Stimulated activated CD8-positive, alpha-beta memory T cell treated with anti-CD3 and anti-CD28 coated beads, Interleukin-15, amount 100 ng/mL, for 1 hour (primary cell): Measurements from ENCODE around the gene DIRAS1.

Experiments
- DNase-seq: peaks from one replicate; pipeline ENCODE4 v3.0.0-alpha.2; 2020; ENCODE audit warnings: low read depth

Gene DIRAS1

DNA sequence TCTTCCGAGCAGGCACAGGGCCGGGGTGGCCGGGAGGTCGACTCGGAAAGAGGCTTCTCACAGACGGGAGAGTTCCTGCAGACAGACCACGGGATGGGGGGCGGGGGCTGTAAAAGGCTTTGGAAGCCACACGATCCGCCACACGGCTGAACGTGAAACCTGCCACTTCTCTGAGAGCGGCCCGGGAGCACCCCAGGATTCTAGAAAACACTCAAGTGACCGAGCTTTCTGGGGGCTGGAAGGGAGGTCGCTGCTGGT, 34.2 kb upstream of the DIRAS1 start:
- no peak for DNase-seq

GRCh38 chr19:2754659-2755447, 33.7 kb upstream of the DIRAS1 start:
- no peak for DNase-seq

DNA sequence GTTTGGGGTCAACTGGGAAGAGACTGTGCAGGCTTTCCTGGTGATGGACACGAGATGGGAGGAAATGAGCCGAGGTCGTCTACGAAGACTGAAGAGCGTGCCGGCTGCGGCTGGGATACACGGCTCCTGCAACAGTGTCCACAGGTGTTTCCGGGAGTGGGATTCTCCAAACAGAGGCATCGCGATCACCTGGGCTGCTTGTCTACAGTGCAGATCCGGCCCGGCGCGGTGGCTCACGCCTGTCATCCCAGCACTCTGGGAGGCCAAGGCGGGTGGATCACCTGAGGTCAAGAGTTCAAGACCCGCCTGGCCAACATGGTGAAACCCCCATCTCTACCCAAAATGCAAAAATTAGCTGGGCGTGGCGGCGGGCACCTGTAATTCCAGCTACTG, 30.3 kb upstream of the DIRAS1 start:
- no peak for DNase-seq

GRCh38 chr19:2750808-2751437, 29.8 kb upstream of the DIRAS1 start:
- no peak for DNase-seq

GRCh38 chr19:2747349-2747748, 26.2 kb upstream of the DIRAS1 start:
- DNase-seq: no peak

GRCh38 chr19:2744113-2744512, 22.9 kb upstream of the DIRAS1 start:
- DNase-seq: no peak

DNA sequence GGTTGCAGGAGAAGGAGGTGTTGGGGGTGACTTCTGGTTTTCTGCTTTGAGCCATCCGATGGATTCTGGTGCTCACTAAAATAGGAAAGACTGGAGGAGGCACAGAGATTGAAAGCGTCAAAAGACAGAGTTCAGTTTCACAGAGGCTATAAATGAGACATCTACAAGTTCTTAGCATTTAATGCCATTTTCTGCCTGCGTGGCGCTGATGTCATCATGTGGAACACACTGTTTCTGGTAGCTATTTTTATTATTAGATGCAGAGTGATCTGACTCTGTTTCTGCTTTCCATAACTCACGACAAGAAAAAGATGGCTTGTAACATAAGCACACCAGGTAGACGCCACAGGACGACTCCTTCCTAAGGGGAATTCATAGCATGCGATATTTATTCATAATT, 21.9 kb upstream of the DIRAS1 start:
- DNase-seq: no peak

DNA sequence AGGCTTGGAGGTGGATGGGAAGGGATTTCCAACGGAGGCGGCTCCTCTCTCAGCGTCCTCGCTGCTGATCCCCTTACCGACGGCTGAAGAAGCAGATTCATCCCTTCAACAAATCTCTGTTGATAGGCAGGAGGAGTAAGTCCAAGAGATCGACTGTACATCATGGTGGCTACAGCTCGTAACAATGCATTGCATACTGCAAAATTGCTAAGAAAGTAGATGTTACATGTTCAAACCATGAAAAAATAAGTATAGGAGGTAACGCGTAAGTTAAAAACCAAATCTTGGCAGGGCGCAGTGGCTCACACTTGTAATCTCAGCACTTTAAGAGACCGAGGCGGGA, 19.1 kb upstream of the DIRAS1 start:
- DNase-seq: no peak

DNA sequence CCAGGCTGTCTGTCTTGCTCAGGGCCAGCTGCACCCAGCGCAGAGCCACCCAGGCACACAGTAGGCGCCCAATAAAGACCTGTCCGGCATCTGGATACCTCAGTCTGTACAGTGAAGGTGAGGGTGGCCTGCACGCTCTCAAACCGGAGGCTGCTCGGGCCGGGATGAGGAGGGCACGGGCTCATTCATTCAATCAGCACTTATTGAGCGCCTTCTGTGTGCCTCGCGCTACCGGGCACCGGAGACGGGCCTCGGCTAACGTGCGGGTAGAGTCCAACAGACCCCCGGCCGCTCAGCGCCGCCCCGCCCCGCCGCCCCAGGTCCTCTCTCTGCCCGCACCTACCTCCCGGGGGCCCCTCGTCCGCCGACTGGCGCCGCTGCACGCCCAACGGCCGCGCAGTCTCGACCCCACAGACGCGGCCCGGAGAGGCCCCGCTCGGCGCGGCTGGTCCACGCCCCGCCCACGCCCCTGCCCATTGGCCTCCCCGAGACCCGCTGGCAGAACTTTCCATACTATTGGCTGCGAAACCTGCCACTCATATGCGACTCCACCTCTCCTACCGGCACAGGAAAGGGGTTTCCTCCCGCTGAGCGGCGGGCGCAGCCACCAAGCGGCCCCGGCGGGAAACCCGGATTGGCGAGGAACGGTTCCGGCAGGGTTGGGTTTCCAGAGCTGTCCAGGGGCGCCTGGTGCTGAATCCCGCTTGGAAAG, 18.6 kb upstream of the DIRAS1 start, which contains the start of gene SLC39A3:
Gene SLC39A3 (minus strand): TSS at position 416 of the 712 bp plus-strand sequence. CDS start 2,760 bp downstream, outside the sequence.
- peak; percentile 99 for DNase-seq

GRCh38 chr19:2736550-2737190, 15.5 kb upstream of the DIRAS1 start:
- no peak for DNase-seq

DNA sequence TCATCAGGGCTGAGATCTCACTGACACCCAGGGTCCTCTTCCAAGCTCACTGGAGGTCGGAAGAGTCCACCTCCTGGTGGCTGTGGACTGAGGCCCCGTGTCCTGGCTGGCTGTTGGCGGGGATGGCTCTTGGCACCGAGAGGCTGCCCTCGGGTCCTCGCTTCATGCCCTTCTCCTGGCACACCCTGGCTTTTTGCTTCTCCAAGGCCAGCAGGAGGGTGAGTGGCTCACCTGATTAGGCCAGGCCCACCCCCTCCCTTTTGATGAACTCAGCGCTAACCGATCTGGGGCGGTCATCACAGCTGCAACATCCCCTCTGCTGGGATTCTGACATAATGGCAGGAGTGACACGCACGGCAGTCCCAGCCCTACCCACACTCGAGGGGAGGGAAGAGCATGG, 14.2 kb upstream of the DIRAS1 start:
- no peak for DNase-seq

DNA sequence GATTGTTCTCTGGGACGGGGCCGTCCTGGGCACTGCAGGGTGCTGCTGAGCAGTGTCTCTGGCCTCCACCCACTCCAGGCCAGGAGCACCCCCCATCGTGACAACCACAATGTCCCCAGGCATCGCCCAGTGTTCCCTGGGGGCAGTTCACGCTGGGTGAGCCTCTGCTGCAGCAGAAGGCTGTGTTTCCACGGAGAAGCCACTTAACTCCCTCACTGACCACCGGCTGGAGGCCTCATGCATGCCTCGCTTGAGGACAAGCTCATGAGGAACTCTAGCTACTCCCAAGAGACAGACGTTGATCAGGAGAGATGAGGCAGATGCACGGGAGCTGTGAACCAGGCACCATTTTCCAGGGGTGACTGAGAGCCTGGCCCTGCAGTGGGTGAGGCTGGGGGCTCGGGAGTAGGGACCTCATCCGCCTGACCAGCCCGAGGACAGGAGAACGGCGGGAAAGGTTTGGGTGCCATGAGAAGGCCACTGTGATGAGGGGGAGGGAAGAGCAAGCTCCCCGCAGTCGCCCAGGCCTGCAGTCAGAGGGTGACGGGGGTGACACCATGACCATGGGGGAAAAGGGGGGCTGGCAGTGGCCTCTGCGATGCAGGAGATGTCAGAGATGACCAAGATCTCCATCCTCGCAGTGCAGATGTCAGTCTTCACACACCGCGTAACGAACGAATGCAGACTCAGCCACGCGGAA, 13.6 kb upstream of the DIRAS1 start:
- no peak for DNase-seq

DNA sequence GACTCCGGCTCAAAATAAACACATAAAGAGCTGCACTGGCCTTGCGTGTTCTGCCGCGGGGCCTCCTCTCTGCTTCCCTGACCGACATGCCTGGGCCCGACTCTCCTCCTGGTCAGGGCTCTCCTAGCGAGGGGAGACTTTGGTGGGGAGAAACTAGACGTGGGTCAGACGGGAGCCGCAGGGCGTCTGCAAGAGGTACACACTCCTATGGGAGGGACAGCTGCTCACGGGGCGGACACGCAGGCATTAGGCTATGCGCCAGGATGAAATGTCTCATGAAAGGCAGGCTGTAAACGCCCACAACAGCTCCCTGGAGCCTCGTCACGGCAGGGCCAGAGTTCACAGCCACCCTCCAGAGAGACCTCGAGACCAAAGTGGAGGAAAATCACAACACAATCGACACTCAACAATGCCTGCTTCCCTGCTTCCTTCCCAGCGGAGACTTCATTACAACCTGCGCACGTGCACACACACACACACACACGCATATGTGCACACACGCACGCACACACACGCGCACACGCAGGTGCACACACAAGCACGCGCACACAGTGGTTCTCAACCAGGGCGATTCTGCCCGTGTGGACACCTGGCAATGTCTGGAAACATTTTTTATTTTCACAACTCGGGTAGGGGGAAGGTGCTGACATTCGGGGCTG, 12.9 kb upstream of the DIRAS1 start:
- no peak for DNase-seq

- DNase-seq: no peak
These were observed 11.7 kb upstream of the DIRAS1 start for GRCh38 chr19:2732883-2733282.

DNA sequence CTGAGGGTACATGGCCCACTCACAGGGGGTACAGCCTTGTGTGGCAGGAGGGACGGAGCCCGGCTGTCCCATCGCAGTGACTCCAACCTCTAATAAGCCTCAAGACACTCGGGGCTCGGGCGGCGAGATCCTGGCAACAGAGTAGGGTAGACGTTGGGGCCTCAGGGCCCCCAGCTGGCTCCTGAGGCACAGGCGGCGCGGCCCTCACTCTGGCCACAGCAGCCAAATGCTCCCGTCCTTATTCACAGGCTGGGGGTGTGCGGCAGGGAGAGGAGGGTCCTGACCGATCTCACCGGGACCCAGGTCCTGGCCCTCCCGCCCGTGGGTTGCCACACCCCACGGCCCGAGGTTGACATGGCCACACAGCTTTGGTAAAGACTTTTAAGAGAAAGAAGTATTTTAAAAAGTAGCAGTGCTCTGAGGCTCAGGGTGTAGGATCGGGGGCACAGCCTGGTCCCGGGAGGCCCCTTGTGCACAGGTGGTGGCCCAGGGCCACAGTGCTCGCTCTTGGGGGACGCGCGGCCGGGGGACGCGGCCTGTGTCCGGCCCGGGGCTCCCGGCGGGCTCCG, 11.1 kb upstream of the DIRAS1 start:
- DNase-seq: no peak

DNA sequence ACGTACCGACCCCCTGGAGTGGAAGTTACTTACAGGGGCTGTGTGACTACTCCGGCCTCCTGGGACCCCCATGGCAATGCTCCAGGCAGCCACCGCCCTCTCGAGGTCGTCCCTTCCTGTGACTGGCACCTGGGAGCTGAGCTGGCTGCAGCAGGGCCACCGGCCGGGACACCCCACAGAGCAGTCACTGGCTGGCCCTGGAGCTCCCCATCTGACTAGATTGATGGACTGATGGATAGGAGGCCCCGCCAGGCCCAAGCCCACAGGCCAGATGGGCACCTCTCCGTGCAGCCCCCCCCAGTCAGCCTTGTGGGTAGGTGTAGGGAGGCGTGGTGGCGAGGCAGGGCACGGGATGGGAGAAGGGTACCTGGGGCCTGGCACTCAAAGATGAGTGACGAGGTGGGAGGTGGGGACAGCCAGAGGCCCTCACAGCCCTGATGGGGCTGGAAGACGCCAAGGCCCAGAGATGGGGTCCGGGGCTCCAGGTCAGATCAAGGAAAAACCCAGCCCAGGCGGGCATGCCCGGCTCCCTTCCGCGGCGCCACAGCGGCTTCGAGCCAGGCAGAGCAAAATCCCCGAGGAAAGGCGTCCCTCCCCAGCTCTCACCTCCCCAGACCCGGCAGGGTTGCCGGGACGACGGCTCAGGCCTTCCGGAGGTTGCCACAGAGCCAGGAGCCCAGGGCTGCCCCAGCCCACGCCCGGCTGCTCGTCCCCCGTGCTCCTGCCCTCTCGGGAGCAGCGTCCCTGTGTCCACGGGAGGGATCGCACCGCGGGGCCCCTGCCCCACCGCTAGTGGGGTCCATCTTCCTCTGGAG, 10.2 kb upstream of the DIRAS1 start:
- DNase-seq: no peak

DNA sequence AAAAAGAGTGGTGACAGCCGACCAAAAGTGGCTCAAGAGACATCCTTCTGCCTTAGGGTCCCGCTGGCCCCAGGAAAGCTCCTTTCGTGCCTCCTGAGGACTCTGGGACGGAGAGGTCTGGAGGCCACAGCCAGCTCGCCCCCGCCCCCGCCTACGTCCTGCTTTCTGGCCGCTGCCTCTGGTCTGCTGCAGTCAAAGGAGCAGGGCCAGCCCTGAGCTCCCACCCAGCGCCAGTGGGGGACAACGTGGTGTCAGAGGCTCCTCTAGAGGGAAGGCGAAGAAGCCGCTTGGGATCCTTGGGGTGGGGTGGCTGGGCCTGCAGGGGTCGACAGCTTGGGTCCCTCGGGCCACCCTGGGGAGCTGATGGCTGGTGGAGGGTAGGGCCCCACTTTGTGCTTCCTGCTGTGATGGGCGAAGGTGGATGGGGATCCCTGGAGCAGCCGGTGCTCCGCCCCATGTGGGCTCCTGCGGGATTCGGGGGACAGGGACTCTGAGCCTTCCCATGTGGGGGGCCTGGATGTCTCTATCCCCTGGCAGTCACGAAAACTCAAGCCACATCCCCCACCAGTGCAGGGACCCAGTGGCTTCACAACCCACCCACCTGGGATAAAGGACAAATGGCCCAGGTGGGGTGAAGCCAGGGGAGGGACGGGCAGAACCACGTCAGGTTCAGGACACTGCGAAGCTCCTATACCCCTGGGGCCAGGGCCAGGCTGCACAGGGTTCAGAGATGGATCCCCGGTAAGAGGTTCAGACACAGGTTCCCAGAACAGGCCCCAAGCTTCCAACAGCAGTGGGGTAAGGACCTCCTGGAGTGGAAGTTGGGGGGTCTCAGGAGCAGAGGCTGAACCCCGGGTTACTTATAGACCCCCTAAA, 9.0 kb upstream of the DIRAS1 start:
- DNase-seq: no peak

GRCh38 chr19:2728783-2729387, 7.7 kb upstream of the DIRAS1 start:
- DNase-seq: no peak

DNA sequence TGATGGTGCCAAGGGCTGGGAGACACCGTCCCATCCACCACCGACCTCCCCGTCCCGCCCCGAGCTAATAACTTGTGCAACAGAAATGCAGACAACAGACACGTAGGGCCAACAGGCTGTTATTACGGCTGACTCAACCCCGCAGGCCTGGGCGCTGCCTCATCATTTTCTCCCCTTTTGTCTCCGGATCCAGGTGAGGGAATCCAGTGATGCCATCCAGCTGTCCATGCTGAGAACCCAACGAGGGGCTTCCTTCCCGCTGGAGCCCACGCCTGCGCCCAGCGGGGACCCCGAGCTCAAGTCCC, 6.4 kb upstream of the DIRAS1 start:
- no peak for DNase-seq
